Embryonic facial prominence (tissue), 1 donor: ENCODE results near the gene KBTBD4.
A peak's percentile ranks its signal among the peaks of the same experiment; 100 is the strongest.

Source experiments
- DNase-seq: peaks from one replicate; pipeline ENCODE4 v3.0.0-alpha.2; 2016; ENCODE audit errors: extremely low spot score

The KBTBD4 gene

GRCh38 chr11:47578524-47579494 is at the start of gene KBTBD4, which contains the start of gene NDUFS3:
Gene KBTBD4, minus strand, starts transcription at chr11:47578970. Its CDS starts 19 bp downstream, at chr11:47578951.
Gene NDUFS3, plus strand, starts transcription at chr11:47579074. Its CDS starts 18 bp downstream, at chr11:47579092.
- DNase-seq = peak; percentile 90

GRCh38 chr11:47628026-47628425 is 49.3 kb upstream of the KBTBD4 start:
- DNase-seq = no peak

GRCh38 chr11:47626234-47626633 is 47.5 kb upstream of the KBTBD4 start:
- no peak for DNase-seq

GRCh38 chr11:47620836-47621378 is 42.1 kb upstream of the KBTBD4 start:
- DNase-seq = no peak

- DNase-seq = no peak
These were observed 38.6 kb upstream of the KBTBD4 start for GRCh38 chr11:47617417-47617809.

GRCh38 chr11:47616726-47617416 is 38.1 kb upstream of the KBTBD4 start:
- DNase-seq = no peak

GRCh38 chr11:47615249-47615648 is 36.5 kb upstream of the KBTBD4 start:
- DNase-seq = no peak

- no peak for DNase-seq
These were observed 32.6 kb upstream of the KBTBD4 start for GRCh38 chr11:47611348-47611794.

GRCh38 chr11:47609675-47610074 is 30.9 kb upstream of the KBTBD4 start:
- no peak for DNase-seq

GRCh38 chr11:47607380-47607779 is 28.6 kb upstream of the KBTBD4 start:
- no peak for DNase-seq

GRCh38 chr11:47606731-47607130 is 28.0 kb upstream of the KBTBD4 start:
- DNase-seq = no peak

GRCh38 chr11:47605921-47606320 is 27.2 kb upstream of the KBTBD4 start:
- no peak for DNase-seq

GRCh38 chr11:47603295-47603694 is 24.5 kb upstream of the KBTBD4 start:
- no peak for DNase-seq

- no peak for DNase-seq
These were observed 21.1 kb upstream of the KBTBD4 start for GRCh38 chr11:47599902-47600301.

- no peak for DNase-seq
These were observed 17.2 kb upstream of the KBTBD4 start for GRCh38 chr11:47595967-47596366.

GRCh38 chr11:47595029-47595428 is 16.3 kb upstream of the KBTBD4 start:
- no peak for DNase-seq

GRCh38 chr11:47593934-47594855 is 15.4 kb upstream of the KBTBD4 start, which contains the start of gene C1QTNF4:
Gene C1QTNF4, minus strand, starts transcription at chr11:47594411. Its CDS starts 3,601 bp downstream, at chr11:47590810.
- DNase-seq = no peak

- no peak for DNase-seq
These were observed 14.7 kb upstream of the KBTBD4 start for GRCh38 chr11:47593492-47593933.

GRCh38 chr11:47592970-47593369 is 14.2 kb upstream of the KBTBD4 start:
- DNase-seq = no peak

GRCh38 chr11:47592251-47592650 is 13.5 kb upstream of the KBTBD4 start:
- DNase-seq = no peak

GRCh38 chr11:47591764-47592163 is 13.0 kb upstream of the KBTBD4 start:
- DNase-seq = no peak
